Osteocyte (in vitro differentiated cells): Measurements from ENCODE around the gene TEX10. TPM values are rescaled to one million over a fixed set of nuclear protein-coding genes. Genes with fewer than 3 reads are reported as not detected.
A peak's percentile ranks its signal among the peaks of the same experiment; 100 is the strongest.

Experiments
- DNase-seq: peaks from one replicate; pipeline ENCODE4 v3.0.0; 2021; ENCODE audit warnings: mixed read lengths; ENCODE audit not compliant: unreplicated experiment; ENCODE audit errors: extremely low spot score
- H3K27ac Mint-ChIP-seq: one replicate; pipeline ENCODE4 v1.8.0; 2021; ENCODE audit warnings: mild to moderate bottlenecking, mixed read lengths; ENCODE audit not compliant: unreplicated experiment
- H3K27me3 Mint-ChIP-seq: one replicate; pipeline ENCODE4 v1.8.0; 2021; ENCODE audit warnings: mixed read lengths; ENCODE audit not compliant: unreplicated experiment
- H3K36me3 Mint-ChIP-seq: one replicate; pipeline ENCODE4 v1.8.0; 2021; ENCODE audit warnings: mixed read lengths; ENCODE audit not compliant: unreplicated experiment
- H3K4me1 Mint-ChIP-seq: one replicate; pipeline ENCODE4 v1.8.0; 2021; ENCODE audit warnings: mixed read lengths; ENCODE audit not compliant: unreplicated experiment
- H3K4me3 Mint-ChIP-seq: one replicate; pipeline ENCODE4 v1.8.0; 2021; ENCODE audit warnings: mild to moderate bottlenecking, moderate library complexity, mixed read lengths; ENCODE audit not compliant: unreplicated experiment
- H3K9me3 Mint-ChIP-seq: one replicate; pipeline ENCODE4 v1.8.0; 2021; ENCODE audit warnings: mixed read lengths; ENCODE audit not compliant: unreplicated experiment
- CTCF ChIP-seq: fragments of 200-600 bp; sonication (generic); IDR thresholded peaks from 2 replicates; pipeline ENCODE4 v1.5.0; 2021; ENCODE audit warnings: antibody characterized with exemption, mild to moderate bottlenecking, moderate library complexity
- total RNA-seq: library from RNA; stranded (reverse); gene quantifications from 2 replicates; pipeline ENCODE4 v1.2.1, GENCODE V29; 2021

Gene TEX10
- total RNA-seq, 1 donor from 2014 or later: 22.5 TPM

- peaks cover 65% of the 10 kb centered on the region for H3K36me3 Mint-ChIP-seq
- no peak overlapping the region for H3K27ac Mint-ChIP-seq
- no peaks in the 10 kb centered on the region for H3K27me3 Mint-ChIP-seq
- no peak for TF ChIP-seq CTCF
- no peaks in the 10 kb centered on the region for H3K4me1 Mint-ChIP-seq
- peaks cover 25% of the 10 kb centered on the region for H3K9me3 Mint-ChIP-seq
- DNase-seq: no peak
- H3K4me3 Mint-ChIP-seq: no peak overlapping the region
Observed at GRCh38 chr9:100284247-100284646, 68.5 kb downstream of the TEX10 start.

GRCh38 chr9:100282388-100282719, 70.4 kb downstream of the TEX10 start:
- peaks cover 56% of the 10 kb centered on the region for H3K36me3 Mint-ChIP-seq
- H3K9me3 Mint-ChIP-seq: peaks cover 21% of the 10 kb centered on the region
- no peaks in the 10 kb centered on the region for H3K27me3 Mint-ChIP-seq
- no peak overlapping the region for H3K4me3 Mint-ChIP-seq
- H3K4me1 Mint-ChIP-seq: peaks cover 5% of the 10 kb centered on the region
- no peak for TF ChIP-seq CTCF
- H3K27ac Mint-ChIP-seq: no peak overlapping the region
- DNase-seq: no peak

- no peak overlapping the region for H3K27ac Mint-ChIP-seq
- peaks cover 10% of the 10 kb centered on the region for H3K4me1 Mint-ChIP-seq
- peaks cover 20% of the 10 kb centered on the region for H3K9me3 Mint-ChIP-seq
- no peak for TF ChIP-seq CTCF
- no peak for DNase-seq
- no peak overlapping the region for H3K4me3 Mint-ChIP-seq
- peaks cover 56% of the 10 kb centered on the region for H3K36me3 Mint-ChIP-seq
- H3K27me3 Mint-ChIP-seq: no peaks in the 10 kb centered on the region
Observed at GRCh38 chr9:100281676-100282387, 70.9 kb downstream of the TEX10 start.

GRCh38 chr9:100281066-100281465, 71.7 kb downstream of the TEX10 start:
- Mint-ChIP-seq H3K9me3 (peaks cover 17% of the 10 kb centered on the region), H3K4me3 (no peak overlapping the region), H3K27me3 (no peaks in the 10 kb centered on the region), H3K4me1 (peaks cover 12% of the 10 kb centered on the region), H3K36me3 (peaks cover 55% of the 10 kb centered on the region), H3K27ac (no peak overlapping the region)
- no peak for TF ChIP-seq CTCF
- DNase-seq: no peak

- Mint-ChIP-seq H3K27me3 (no peaks in the 10 kb centered on the region), H3K36me3 (peaks cover 37% of the 10 kb centered on the region), H3K9me3 (peaks cover 3% of the 10 kb centered on the region), H3K4me1 (peaks cover 12% of the 10 kb centered on the region), H3K4me3 (no peak overlapping the region), H3K27ac (peak overlapping the region; percentile 12)
- no peak for DNase-seq
- TF ChIP-seq CTCF: no peak
Observed at GRCh38 chr9:100277166-100277979, 75.4 kb downstream of the TEX10 start.
